GM13977 (cell line): ENCODE measurements around the gene ALDH3B2.
A peak's percentile ranks its signal among the peaks of the same experiment; 100 is the strongest.

Source experiments
- DNase-seq: peaks from one replicate; pipeline ENCODE4 v3.0.0; 2012; ENCODE audit warnings: low spot score
- in situ Hi-C: fragments of 300-500 bp; cut with MboI; formaldehyde crosslinking; loops from one replicate; pipeline ENCODE4 v1.12.0; 2022; ENCODE audit warnings: low sequenced_read_pairs, low pct_unique_long_range_greater_than_20kb, mixed read lengths, inconsistent platforms; ENCODE audit not compliant: unreplicated experiment
- TF ChIP-seq, protein P1 (sequence below): IDR thresholded peaks from 2 replicates; pipeline ENCODE4 v1.5.1; 2012; ENCODE audit warnings: mild to moderate bottlenecking, control low read depth; ENCODE audit not compliant: insufficient read depth; ENCODE audit errors: extremely low read depth, missing control alignments

ALDH3B2 gene

DNA sequence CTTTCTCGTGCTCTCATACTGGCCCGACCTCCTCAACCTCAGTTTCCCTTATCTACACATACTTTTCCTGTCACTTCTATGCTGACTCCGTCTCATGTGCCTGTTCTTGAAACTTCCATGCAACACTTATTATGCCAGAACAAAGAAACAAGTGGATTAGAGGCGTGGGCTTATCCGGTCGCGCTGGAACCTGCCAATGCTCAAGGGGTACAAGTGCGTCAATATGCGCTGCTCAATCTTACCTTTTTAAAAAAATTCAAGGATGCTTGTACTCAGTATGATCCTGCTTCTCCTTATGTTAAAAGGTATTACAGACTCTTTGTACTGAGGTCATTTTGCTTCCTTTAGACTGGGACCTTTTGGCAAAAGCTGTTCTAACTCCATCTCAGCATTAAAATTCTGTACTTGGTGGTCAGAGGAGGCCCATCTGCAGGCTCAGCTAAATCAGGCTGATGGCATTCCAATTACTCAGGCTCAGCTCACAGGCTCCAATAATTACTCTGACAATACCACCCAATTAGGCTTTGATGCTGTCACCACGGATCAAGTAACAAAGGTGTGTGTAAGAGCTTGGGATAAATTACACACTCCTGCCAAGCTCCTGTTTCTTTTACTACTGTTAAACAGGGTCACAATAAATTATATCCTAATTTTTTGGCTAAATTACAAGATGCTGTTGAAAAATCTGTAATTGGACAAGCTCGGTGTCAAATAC lies 26.3 kb upstream of the ALDH3B2 start:
- TF ChIP-seq, protein P1, sequence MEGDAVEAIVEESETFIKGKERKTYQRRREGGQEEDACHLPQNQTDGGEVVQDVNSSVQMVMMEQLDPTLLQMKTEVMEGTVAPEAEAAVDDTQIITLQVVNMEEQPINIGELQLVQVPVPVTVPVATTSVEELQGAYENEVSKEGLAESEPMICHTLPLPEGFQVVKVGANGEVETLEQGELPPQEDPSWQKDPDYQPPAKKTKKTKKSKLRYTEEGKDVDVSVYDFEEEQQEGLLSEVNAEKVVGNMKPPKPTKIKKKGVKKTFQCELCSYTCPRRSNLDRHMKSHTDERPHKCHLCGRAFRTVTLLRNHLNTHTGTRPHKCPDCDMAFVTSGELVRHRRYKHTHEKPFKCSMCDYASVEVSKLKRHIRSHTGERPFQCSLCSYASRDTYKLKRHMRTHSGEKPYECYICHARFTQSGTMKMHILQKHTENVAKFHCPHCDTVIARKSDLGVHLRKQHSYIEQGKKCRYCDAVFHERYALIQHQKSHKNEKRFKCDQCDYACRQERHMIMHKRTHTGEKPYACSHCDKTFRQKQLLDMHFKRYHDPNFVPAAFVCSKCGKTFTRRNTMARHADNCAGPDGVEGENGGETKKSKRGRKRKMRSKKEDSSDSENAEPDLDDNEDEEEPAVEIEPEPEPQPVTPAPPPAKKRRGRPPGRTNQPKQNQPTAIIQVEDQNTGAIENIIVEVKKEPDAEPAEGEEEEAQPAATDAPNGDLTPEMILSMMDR, result no peak
- DNase-seq, result no peak

DNA sequence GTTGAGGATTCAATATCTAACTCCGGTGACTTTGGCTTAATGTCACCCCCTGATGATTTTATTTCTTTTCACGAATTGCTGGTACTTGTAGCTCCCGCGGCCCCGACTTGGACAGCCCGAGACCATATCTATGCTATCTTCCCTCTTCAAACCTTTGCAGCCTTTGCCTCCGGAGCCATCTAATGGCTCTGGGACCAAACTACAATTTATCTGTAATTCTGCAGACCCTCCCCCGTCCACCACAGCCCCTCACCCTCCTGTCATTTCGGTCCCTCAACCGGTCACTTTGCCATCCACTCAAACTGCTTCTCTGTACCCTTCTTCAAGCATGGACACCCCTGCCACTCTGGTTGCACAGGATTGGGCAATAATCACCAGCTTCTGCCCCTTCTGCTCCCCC lies 25.7 kb upstream of the ALDH3B2 start:
- no peak for DNase-seq
- in situ Hi-C loops, result no loop called here
- TF ChIP-seq, protein P1, result no peak

More for the DNA sequence above, 26.3 kb upstream of the ALDH3B2 start:
- in situ Hi-C loops, result no loop called here

DNA sequence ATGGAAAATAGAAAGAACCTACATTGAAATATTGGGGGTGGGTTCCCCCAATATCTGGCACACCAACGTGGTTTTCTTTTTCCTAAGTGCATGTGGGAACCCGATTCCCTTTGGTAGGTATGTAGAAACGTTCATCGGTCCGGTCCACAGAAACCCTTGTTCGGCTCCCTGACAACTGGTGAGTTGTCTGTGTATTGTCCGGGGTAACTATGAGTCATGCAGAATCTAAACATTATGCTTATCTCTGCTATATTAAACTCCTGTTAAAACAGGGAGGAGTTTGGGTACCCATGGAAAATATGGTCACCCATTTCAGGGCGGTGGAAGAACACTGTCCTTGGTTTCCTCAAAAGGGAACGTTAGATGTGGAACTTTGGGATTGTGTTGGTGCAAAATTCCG lies 25.1 kb upstream of the ALDH3B2 start:
- in situ Hi-C loops, result no loop called here
- DNase-seq, result no peak
- TF ChIP-seq, protein P1, result no peak

DNA sequence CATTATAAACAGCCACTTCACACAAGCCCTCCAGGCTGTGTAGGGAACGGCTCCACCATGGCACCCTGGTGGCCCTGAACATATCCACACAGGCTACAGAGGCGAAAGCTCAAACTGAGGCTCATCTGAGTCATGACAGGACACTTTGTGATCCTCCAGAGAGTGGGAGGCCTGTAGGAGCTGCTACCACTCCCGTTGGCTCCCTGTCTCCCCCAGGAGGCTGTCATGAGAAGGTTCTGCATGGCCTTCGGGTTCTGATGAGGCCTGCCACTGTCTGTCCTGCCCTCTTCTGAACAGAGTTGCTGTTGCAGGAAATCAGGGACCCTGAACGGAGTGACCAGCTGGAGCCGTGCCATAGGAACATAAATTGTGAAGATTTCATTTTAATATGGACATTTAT lies 23.8 kb upstream of the ALDH3B2 start:
- DNase-seq, result no peak
- in situ Hi-C loops, result no loop called here
- TF ChIP-seq, protein P1, result peak; percentile 47

DNA sequence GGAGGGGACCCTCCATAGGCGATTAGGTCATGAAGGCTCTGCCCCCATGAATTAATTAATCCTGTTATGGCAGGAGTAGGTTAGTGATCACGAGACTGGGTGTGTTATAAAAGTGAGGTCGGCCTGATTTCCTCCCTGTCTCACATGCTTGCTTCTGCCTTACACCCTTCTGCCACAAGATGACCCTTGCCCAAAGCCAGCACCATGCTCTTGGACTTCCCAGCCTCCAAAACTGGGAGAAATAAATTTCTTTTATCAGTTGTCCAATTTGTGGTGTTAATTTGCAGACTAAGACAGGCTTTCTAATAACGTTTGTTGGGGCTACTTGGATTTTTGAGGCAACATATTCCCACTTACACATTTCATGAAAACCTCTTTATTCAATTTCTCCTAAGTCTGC lies 23.4 kb upstream of the ALDH3B2 start:
- no peak for DNase-seq
- TF ChIP-seq, protein P1, result no peak
- in situ Hi-C loops, result no loop called here

DNA sequence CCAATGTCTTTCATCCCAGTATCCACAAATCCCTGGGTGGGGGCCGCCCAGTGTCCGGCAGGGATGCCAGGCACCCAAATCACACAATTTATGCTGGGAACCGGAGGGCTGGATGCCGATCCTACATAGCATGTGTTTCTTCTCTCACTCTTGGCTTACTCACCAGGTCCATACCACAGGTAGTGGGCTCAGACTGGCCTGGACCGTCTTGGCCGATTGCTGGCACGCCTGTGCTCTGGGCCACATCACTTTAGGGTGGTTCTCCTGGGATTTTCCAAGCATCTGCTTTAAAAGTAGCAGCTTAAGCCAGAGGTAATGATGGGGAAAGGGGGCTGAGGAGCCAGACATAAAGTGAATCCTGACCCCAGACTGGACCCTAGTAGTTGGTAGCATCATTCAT lies 22.6 kb upstream of the ALDH3B2 start:
- in situ Hi-C loops, result no loop called here
- no peak for DNase-seq
- TF ChIP-seq, protein P1, result no peak
